Nephron (organoid): Measurements from ENCODE around the gene CPN2.

Source experiments
- H3K27ac Mint-ChIP-seq, 3 experiments: 2 replicates each; pipeline ENCODE4 v1.8.0; 2020; ENCODE audit warnings: mixed read lengths in 3 of 3, mild to moderate bottlenecking in 2 of 3, moderate library complexity in 1 of 3
- H3K27me3 Mint-ChIP-seq: 2 replicates; pipeline ENCODE4 v1.8.0; 2021; ENCODE audit warnings: low read depth, mild to moderate bottlenecking, moderate library complexity, mixed read lengths
- H3K36me3 Mint-ChIP-seq: 2 replicates; pipeline ENCODE4 v1.8.0; 2020; ENCODE audit warnings: low read depth, mixed read lengths
- H3K4me1 Mint-ChIP-seq: 2 replicates; pipeline ENCODE4 v1.8.0; 2020; ENCODE audit warnings: mixed read lengths
- H3K4me3 Mint-ChIP-seq, 3 experiments: 2 replicates each; pipeline ENCODE4 v1.8.0; 2020; ENCODE audit warnings: mild to moderate bottlenecking in 3 of 3, mixed read lengths in 3 of 3, moderate library complexity in 2 of 3
- H3K9me3 Mint-ChIP-seq: 2 replicates; pipeline ENCODE4 v1.8.0; 2020; ENCODE audit warnings: mixed read lengths
- TF ChIP-seq, protein P1 (sequence below), 3 experiments: fragments of 200-600 bp; sonication (generic); IDR thresholded peaks; one replicate each; pipeline ENCODE4 v1.5.0; 2021; ENCODE audit warnings: antibody characterized with exemption in 3 of 3; ENCODE audit not compliant: unreplicated experiment in 3 of 3

The CPN2 gene

DNA sequence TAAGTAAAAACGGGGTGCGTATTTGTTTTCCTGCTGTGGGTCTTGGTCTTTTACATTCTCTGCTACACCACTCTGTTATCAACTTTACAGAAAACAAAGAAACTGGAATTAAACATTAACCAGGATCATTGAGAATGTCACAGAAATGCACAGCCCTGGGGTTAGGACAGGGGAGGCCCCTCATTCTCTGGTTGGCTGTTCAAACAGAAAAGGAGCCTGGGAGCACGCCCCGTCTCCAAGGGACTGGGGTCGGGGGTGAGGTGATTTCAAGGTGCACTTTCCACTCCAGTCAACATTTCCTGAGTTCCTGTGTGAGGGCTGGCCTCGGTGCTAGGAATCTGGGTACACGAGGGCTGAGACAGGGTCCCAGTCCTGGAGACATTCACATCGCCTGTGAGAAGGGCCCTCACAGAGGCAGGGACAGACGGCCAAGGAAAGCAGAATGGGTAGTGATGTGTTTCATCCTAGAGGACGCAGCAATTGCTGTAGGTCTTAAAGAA is 30.3 kb downstream of the CPN2 start:
- peaks cover 9% of the 10 kb centered on the region for H3K4me1 Mint-ChIP-seq

DNA sequence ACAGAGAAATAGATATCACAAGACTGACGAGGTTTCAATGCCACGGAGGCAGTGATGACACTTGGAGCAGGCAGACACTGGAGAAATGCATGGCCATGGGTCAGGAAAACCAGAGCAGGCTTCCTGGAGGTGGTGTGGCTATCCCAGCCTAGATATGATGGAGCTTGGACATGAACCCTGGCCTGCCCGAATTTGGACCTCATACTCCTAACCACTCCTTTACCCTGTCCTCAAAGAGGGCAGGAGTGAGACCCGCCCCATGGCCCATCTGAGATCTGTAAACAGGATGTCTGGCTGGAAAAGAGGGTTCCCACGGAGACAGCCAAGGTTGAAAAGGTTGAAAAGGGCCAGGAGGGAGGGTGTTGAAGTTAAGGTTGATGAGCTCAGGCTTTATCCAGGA is 31.0 kb downstream of the CPN2 start:
- peak overlapping the region in 1 of 3 experiments; percentile 77 for H3K27ac Mint-ChIP-seq
- peaks cover 13% of the 10 kb centered on the region for H3K36me3 Mint-ChIP-seq
- H3K4me1 Mint-ChIP-seq, result peaks cover 13% of the 10 kb centered on the region
- H3K27me3 Mint-ChIP-seq, result peaks cover 45% of the 10 kb centered on the region
- H3K9me3 Mint-ChIP-seq, result peaks cover 13% of the 10 kb centered on the region
- TF ChIP-seq, protein P1, sequence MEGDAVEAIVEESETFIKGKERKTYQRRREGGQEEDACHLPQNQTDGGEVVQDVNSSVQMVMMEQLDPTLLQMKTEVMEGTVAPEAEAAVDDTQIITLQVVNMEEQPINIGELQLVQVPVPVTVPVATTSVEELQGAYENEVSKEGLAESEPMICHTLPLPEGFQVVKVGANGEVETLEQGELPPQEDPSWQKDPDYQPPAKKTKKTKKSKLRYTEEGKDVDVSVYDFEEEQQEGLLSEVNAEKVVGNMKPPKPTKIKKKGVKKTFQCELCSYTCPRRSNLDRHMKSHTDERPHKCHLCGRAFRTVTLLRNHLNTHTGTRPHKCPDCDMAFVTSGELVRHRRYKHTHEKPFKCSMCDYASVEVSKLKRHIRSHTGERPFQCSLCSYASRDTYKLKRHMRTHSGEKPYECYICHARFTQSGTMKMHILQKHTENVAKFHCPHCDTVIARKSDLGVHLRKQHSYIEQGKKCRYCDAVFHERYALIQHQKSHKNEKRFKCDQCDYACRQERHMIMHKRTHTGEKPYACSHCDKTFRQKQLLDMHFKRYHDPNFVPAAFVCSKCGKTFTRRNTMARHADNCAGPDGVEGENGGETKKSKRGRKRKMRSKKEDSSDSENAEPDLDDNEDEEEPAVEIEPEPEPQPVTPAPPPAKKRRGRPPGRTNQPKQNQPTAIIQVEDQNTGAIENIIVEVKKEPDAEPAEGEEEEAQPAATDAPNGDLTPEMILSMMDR (IDR thresholded peaks at IDR 0.05; ENCODE audit: unreplicated experiment in 3 of 3), result no peak
- no peak overlapping the region for H3K4me3 Mint-ChIP-seq

More for the DNA sequence above, 30.3 kb downstream of the CPN2 start:
- peaks cover 44% of the 10 kb centered on the region for H3K27me3 Mint-ChIP-seq
- TF ChIP-seq, protein P1 (IDR thresholded peaks at IDR 0.05; ENCODE audit: unreplicated experiment in 3 of 3), result no peak
- peak overlapping the region in 1 of 3 experiments; percentile 77 for H3K27ac Mint-ChIP-seq
- H3K36me3 Mint-ChIP-seq, result peaks cover 13% of the 10 kb centered on the region
- no peak overlapping the region for H3K4me3 Mint-ChIP-seq
- peaks cover 13% of the 10 kb centered on the region for H3K9me3 Mint-ChIP-seq

DNA sequence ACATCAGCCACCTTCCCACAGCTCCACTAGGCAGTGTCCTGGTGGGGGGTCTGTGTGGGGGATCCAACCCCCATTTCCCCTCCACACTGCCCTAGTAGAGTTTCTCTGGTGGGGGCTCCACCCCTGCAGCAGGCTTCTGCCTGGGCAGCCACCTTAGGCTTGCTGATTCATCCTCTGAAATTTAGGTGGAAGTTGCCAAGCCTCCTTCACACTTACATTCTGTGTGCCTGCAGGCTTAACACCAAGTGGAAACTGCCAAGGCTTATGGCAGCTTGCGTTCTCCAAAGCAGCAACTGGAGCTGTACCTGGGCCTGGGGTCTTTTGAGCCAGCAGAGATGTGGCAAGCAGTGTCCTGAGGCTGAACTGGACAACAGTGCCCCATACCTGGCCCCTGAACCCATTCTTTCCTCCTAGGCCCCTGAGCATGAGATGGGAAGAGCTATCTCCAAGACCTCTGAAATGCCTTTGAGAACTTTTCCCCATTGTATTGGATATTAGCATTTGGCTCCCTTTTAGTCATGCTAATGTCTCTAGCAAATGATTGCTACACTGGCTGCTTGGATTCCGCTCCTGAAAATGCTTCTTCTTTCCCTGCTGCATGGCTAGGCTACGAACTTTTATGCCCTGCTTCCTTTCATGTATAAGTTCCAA is 32.5 kb downstream of the CPN2 start:
- peaks cover 19% of the 10 kb centered on the region for H3K4me1 Mint-ChIP-seq
- TF ChIP-seq, protein P1 (IDR thresholded peaks at IDR 0.05; ENCODE audit: unreplicated experiment in 3 of 3), result no peak
- peaks cover 13% of the 10 kb centered on the region for H3K36me3 Mint-ChIP-seq
- H3K9me3 Mint-ChIP-seq, result peaks cover 13% of the 10 kb centered on the region
- H3K27ac Mint-ChIP-seq, result no peak overlapping the region
- H3K4me3 Mint-ChIP-seq, result peak overlapping the region in 1 of 3 experiments; percentile 15
- H3K27me3 Mint-ChIP-seq, result peaks cover 47% of the 10 kb centered on the region

DNA sequence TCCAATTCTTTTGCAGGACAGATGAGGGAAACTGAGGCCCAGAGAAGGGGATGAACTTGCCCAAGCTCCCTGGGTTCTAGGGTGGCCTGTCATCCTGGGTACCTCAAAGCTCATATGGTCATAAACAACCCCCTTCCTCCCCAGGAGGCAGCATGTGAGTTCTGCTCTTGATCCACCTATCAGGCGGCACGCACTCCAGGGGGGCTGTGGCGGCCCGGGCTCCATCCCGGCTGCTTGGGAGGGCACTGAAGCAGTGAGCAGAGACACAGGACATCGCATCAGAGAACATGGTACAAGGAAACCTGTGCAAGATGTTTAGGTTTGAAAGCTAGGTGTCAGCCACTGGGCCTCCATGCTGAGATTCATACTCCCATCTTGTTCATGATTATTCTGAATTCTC is 34.2 kb downstream of the CPN2 start:
- Mint-ChIP-seq H3K27me3 (peaks cover 53% of the 10 kb centered on the region), H3K27ac (no peak overlapping the region), H3K4me3 (peak overlapping the region in 1 of 3 experiments; percentile 11), H3K9me3 (peaks cover 13% of the 10 kb centered on the region), H3K36me3 (peaks cover 13% of the 10 kb centered on the region), H3K4me1 (peaks cover 28% of the 10 kb centered on the region)
- TF ChIP-seq, protein P1 (IDR thresholded peaks at IDR 0.05; ENCODE audit: unreplicated experiment in 3 of 3), result no peak

DNA sequence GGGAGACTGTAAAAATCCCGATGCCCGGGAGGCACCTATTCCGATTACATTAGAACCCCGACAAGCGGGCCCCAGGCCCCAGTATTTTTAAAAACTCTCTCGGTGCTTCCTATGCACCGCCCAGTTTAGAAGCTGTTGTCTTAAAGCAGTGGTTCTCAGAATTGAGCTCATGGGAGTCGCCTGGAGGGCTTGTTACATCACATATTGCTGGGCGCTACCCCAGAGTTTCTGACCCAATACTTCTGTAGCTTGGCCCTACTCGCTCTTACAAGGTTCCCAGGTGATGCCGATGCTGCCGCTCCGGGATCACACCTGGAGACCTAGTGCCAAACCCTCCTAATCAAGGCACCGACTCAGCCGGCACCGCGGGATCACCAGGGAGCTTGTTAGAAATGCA is 35.2 kb downstream of the CPN2 start:
- H3K36me3 Mint-ChIP-seq, result peaks cover 13% of the 10 kb centered on the region
- H3K4me3 Mint-ChIP-seq, result peak overlapping the region; percentile 48 to 67 (median 61)
- no peak overlapping the region for H3K27ac Mint-ChIP-seq
- H3K27me3 Mint-ChIP-seq, result peaks cover 45% of the 10 kb centered on the region
- peaks cover 13% of the 10 kb centered on the region for H3K9me3 Mint-ChIP-seq
- peaks cover 31% of the 10 kb centered on the region for H3K4me1 Mint-ChIP-seq
- TF ChIP-seq, protein P1 (IDR thresholded peaks at IDR 0.05; ENCODE audit: unreplicated experiment in 3 of 3), result peak in 2 of 3 experiments; percentile 16 to 28
